OCI-LY7 (cell line): ENCODE data around the gene NPDC1. TPM values are rescaled to one million over a fixed set of nuclear protein-coding genes. Genes with fewer than 3 reads are reported as not detected.

Experiments used
- Bru-seq: library from RNA; stranded (reverse); fragments of 400-500 nt; gene quantifications from one replicate; lab custom pipeline; 2021; lab: Mats Ljungman, UMichigan
- BruChase-seq, 2 experiments: library from RNA; stranded (reverse); fragments of 400-500 nt; gene quantifications; one replicate each; lab custom pipeline; 2021; lab: Mats Ljungman, UMichigan
- BruUV-seq: library from RNA; stranded (reverse); fragments of 400-500 nt; replicated peaks from 2 replicates; lab custom pipeline; 2021; lab: Mats Ljungman, UMichigan
- CTCF ChIA-PET: fragments of 300-600 bp; sonication (Branson Sonifier 250); formaldehyde crosslinking; loops from one replicate; lab custom pipeline; 2022; ENCODE audit warnings: antibody characterized with exemption; ENCODE audit not compliant: unreplicated experiment; lab: Charles Lee
- POLR2A ChIA-PET: fragments of 300-600 bp; sonication (Branson Sonifier 250); formaldehyde crosslinking; loops from one replicate; lab custom pipeline; 2022; ENCODE audit warnings: antibody characterized with exemption; lab: Charles Lee
- DNase-seq: peaks from one replicate; pipeline ENCODE4 v3.0.0-alpha.2; 2015; ENCODE audit warnings: low spot score
- H2AFZ ChIP-seq: fragments of 200-600 bp; sonication (generic), shearing (Covaris generic); 2 replicates; pipeline ENCODE4 v1.6.1; 2014; ENCODE audit warnings: mild to moderate bottlenecking, antibody characterized with exemption, low read length, moderate library complexity
- H3K27ac ChIP-seq: fragments of 200-600 bp; sonication (generic); 2 replicates; pipeline ENCODE4 v1.5.1; 2014; ENCODE audit warnings: mixed run types, low read depth, mild to moderate bottlenecking, moderate library complexity, low read length, inconsistent platforms; ENCODE audit not compliant: poor library complexity, severe bottlenecking
- H3K36me3 ChIP-seq: fragments of 200-600 bp; sonication (generic); 2 replicates; pipeline ENCODE4 v1.6.1; 2014; ENCODE audit warnings: mild to moderate bottlenecking, antibody characterized with exemption, low read length, moderate library complexity, mixed read lengths; ENCODE audit not compliant: insufficient read depth
- H3K4me1 ChIP-seq: fragments of 200-600 bp; sonication (generic); 2 replicates; pipeline ENCODE4 v1.5.1; 2014; ENCODE audit warnings: mild to moderate bottlenecking, low read length; ENCODE audit not compliant: insufficient read depth, poor library complexity, severe bottlenecking
- H3K4me2 ChIP-seq: fragments of 200-600 bp; sonication (generic); 2 replicates; pipeline ENCODE4 v1.6.1; 2014; ENCODE audit warnings: mild to moderate bottlenecking, low read length
- H3K4me3 ChIP-seq: fragments of 200-600 bp; sonication (generic); 2 replicates; pipeline ENCODE4 v1.5.1; 2014; ENCODE audit warnings: mild to moderate bottlenecking, low read depth, low read length; ENCODE audit not compliant: poor library complexity, severe bottlenecking
- H3K79me2 ChIP-seq: fragments of 200-600 bp; sonication (generic); 2 replicates; pipeline ENCODE4 v1.6.1; 2016; ENCODE audit warnings: low read depth, mild to moderate bottlenecking, low read length, moderate library complexity, mixed read lengths; ENCODE audit not compliant: insufficient read depth
- H3K9me2 ChIP-seq: fragments of 200-600 bp; sonication (generic); 2 replicates; pipeline ENCODE4 v1.6.1; 2016; ENCODE audit warnings: mild to moderate bottlenecking, low read length, mixed read lengths; ENCODE audit not compliant: insufficient read depth
- H3K9me3 ChIP-seq: fragments of 200-600 bp; sonication (generic); 2 replicates; pipeline ENCODE4 v1.6.1; 2014; ENCODE audit warnings: mild to moderate bottlenecking, mixed run types, low read length, mixed read lengths
- H4K20me1 ChIP-seq: fragments of 200-600 bp; sonication (generic); 2 replicates; pipeline ENCODE4 v1.6.1; 2014; ENCODE audit warnings: mild to moderate bottlenecking, antibody characterized with exemption, low read length, moderate library complexity, mixed read lengths; ENCODE audit not compliant: insufficient read depth
- CTCF ChIP-seq: fragments of 200-600 bp; sonication (generic); conservative IDR thresholded peaks from 2 replicates; pipeline ENCODE4 v1.5.1; 2014; ENCODE audit warnings: mild to moderate bottlenecking, antibody characterized with exemption, low read length, moderate library complexity, mixed read lengths
- EZH2phosphoT487 ChIP-seq: fragments of 200-600 bp; sonication (generic); IDR thresholded peaks from 2 replicates; pipeline ENCODE4 v1.6.1; 2018; ENCODE audit warnings: low read depth, borderline replicate concordance, mild to moderate bottlenecking, mixed run types, antibody characterized with exemption, low read length, moderate library complexity, mixed read lengths
- intact Hi-C: fragments of 100-400 bp; cut with micrococcal nuclease; formaldehyde crosslinking; loops from one replicate; pipeline ENCODE4 v1.10.0; 2022; ENCODE audit not compliant: unreplicated experiment
- long read RNA-seq: library from polyadenylated mRNA; stranded (forward); transcript quantifications from one replicate; pipeline ENCODE4 v2.0.0, GENCODE V29; 2022
- total RNA-seq, 2 experiments: library from RNA; depleted of rRNA in 1 of 2; stranded (reverse); fragments of >200 nt in 1 of 2; shearing (Covaris generic) in 1 of 2; gene quantifications; 2 replicates each; pipeline ENCODE4 v1.2.3, GENCODE V29; 2014 to 2022

Gene NPDC1
- total RNA-seq (2014; rRNA removed; shearing (Covaris generic)) = 0.21 and 0.32 TPM in 2 replicates
- 0.38 and 0.39 TPM in 2 replicates for total RNA-seq (2022)
- Bru-seq, nascent RNA = not detected
- BruChase-seq, experiment 1, labeled RNA remaining after a 6-hour chase = percentile 10 among the genes with signal in this experiment
- percentile 12 among the genes with signal in this experiment for BruChase-seq, experiment 2, labeled RNA remaining after a 2-hour chase
- long read RNA-seq = 0 reads

GRCh38 chr9:137046088-137046787 lies at the start of gene NPDC1:
Gene NPDC1, minus strand, starts transcription at chr9:137046177. Its CDS starts 188 bp downstream, at chr9:137045989.
- no peaks in the 10 kb centered on the region for H3K9me3 ChIP-seq
- no peak within 1 kb of the TSS; the same call in 1 of the 2 replicates for H2AFZ ChIP-seq
- H3K27ac ChIP-seq = no peak within 1 kb of the TSS
- no peaks in the 10 kb centered on the region for H3K9me2 ChIP-seq
- intact Hi-C loops = loop anchor here (1.0 to 2.0 kb wide), 3 partner anchors 21 to 181 kb away; partner anchors contain the start of gene RNF224
- TF ChIP-seq EZH2phosphoT487 (no peak), CTCF (peak; percentile 81)
- peaks cover 4% of the 10 kb centered on the region for H3K4me1 ChIP-seq
- BruUV-seq = no TSS peak
- H4K20me1 ChIP-seq = 0 out of 2 replicates have a peak, but pooled peaks cover 3% of the 10 kb centered on the region
- H3K4me3 ChIP-seq = peak within 1 kb of the TSS; percentile 57
- CTCF ChIA-PET = interaction anchor here (1.0 to 1.4 kb wide), 4 partner anchors 17 to 23 kb away, joined by 3 to 6 read pairs (median 4); no protein-coding TSS in a partner anchor
- POLR2A ChIA-PET = interaction anchor here (0.7 to 1.3 kb wide), 2 partner anchors 25 to 40 kb away, joined by 3 to 5 read pairs; partner anchors contain the start of gene MAN1B1
- peak within 1 kb of the TSS; percentile 77 for H3K4me2 ChIP-seq
- no peaks in the 10 kb centered on the region for H3K36me3 ChIP-seq
- no peaks in the 10 kb centered on the region for H3K79me2 ChIP-seq
- DNase-seq = peak; percentile 82

- DNase-seq = no peak
- POLR2A ChIA-PET = no interaction called here
- Histone ChIP-seq H3K9me2 (no peaks in the 10 kb centered on the region), H3K79me2 (peaks cover 6% of the 10 kb centered on the region; the same call in 1 of the 2 replicates), H3K4me2 (no peak overlapping the region), H3K27ac (no peak overlapping the region), H3K36me3 (peaks cover 12% of the 10 kb centered on the region; the same call in 1 of the 2 replicates), H3K9me3 (no peaks in the 10 kb centered on the region), H3K4me3 (no peak overlapping the region), H4K20me1 (no peaks in the 10 kb centered on the region), H2AFZ (no peak overlapping the region), H3K4me1 (peaks cover 24% of the 10 kb centered on the region)
- no peak for TF ChIP-seq EZH2phosphoT487
- no peak for TF ChIP-seq CTCF
- BruUV-seq = no TSS peak
- intact Hi-C loops = no loop called here
- CTCF ChIA-PET = no interaction called here
Observed at GRCh38 chr9:137089232-137089947, 43.4 kb upstream of the NPDC1 start.
